Kidney (tissue), 14 donors: ENCODE data around the gene VAC14. TPM values are rescaled to one million over a fixed set of nuclear protein-coding genes. Genes with fewer than 3 reads are reported as not detected.

Experiments used
- DNase-seq, 5 donors: peaks; one replicate each; pipeline ENCODE4 v3.0.0-alpha.2; 2013 to 2020
- FAIRE-seq: peaks from 2 replicates; lab custom pipeline; 2012; peaks lifted over from hg19 to GRCh38; lab: Jason Lieb, UNC
- H3K27ac ChIP-seq, 2 donors: one replicate each; pipeline ENCODE4 v1.7.0; 2013; ENCODE audit warnings: low read depth in 2 of 2, low read length in 2 of 2, inconsistent platforms in 1 of 2
- H3K27me3 ChIP-seq: one replicate; pipeline ENCODE4 v1.7.1; 2013; ENCODE audit warnings: low read length, inconsistent platforms; ENCODE audit not compliant: control insufficient read depth, insufficient read depth
- H3K36me3 ChIP-seq, 3 donors: one replicate each; pipeline versions ENCODE4 v1.7.0 to v1.7.1; 2013; ENCODE audit warnings: low read length in 3 of 3, control low read depth in 1 of 3, inconsistent platforms in 1 of 3; ENCODE audit not compliant: insufficient read depth in 3 of 3, control insufficient read depth in 2 of 3
- H3K4me1 ChIP-seq, 3 donors: one replicate each; pipeline versions ENCODE4 v1.7.0 to v1.7.1; 2013; ENCODE audit warnings: low read length in 3 of 3, inconsistent platforms in 1 of 3, low read depth in 1 of 3; ENCODE audit not compliant: control insufficient read depth in 2 of 3, insufficient read depth in 2 of 3
- H3K4me3 ChIP-seq, 3 donors: one replicate each; pipeline versions ENCODE4 v1.7.0 to v1.8.1; 2013; ENCODE audit warnings: low read length in 3 of 3, control low read depth in 1 of 3, inconsistent platforms in 1 of 3
- H3K9ac ChIP-seq, 3 donors: one replicate each; pipeline versions ENCODE4 v1.7.0 to v1.7.1; 2013; ENCODE audit warnings: low read length in 3 of 3, control low read depth in 1 of 3, inconsistent platforms in 1 of 3
- H3K9me3 ChIP-seq, 3 donors: one replicate each; pipeline versions ENCODE4 v1.7.0 to v1.7.1; 2013; ENCODE audit warnings: low read length in 3 of 3, control low read depth in 1 of 3, inconsistent platforms in 1 of 3; ENCODE audit not compliant: control insufficient read depth in 2 of 3, insufficient read depth in 1 of 3
- intact Hi-C: fragments of 100-400 bp; cut with DNase I; formaldehyde crosslinking; loops from one replicate; pipeline ENCODE4 v1.11.1; 2022
- polyA plus RNA-seq: library from polyadenylated mRNA; stranded (reverse); fragments of 350-450 nt; fragmentation: Illumina TruSeq; extraction: RNeasy Lipid Tissue Mini Kit (QIAGEN cat#74804); gene quantifications from one replicate; pipeline ENCODE4 v1.2.3, GENCODE V29; 2014; ENCODE audit warnings: low read depth, low replicate concordance; ENCODE audit not compliant: insufficient read depth
- total RNA-seq: library from RNA; stranded (reverse); fragmentation: NEBNext Ultra II Directional; extraction: Animal tissue kit (Norgen Biotek cat#: 25700); gene quantifications from one replicate; pipeline ENCODE4 v1.2.1, GENCODE V29; 2021
- TF ChIP-seq, protein P1 (sequence below): IDR thresholded peaks from 3 replicates; pipeline ENCODE4 v1.5.1; 2012; ENCODE audit warnings: mild to moderate bottlenecking, moderate library complexity, borderline replicate concordance; ENCODE audit not compliant: insufficient read depth; ENCODE audit errors: extremely low read depth
- donor health status: control.
- donor health status: control.
- donor health status: control.
- donor health status: control.
- donor health status: control.
- donor health status: DM: yes; HTN: yes; CAD: no.
- donor health status: Normal renal cell carcinoma (clear cell type).

VAC14 gene
- total and polyA plus RNA-seq, 2 donors from 2014 or later: 36.8 to 41.9 TPM

DNA sequence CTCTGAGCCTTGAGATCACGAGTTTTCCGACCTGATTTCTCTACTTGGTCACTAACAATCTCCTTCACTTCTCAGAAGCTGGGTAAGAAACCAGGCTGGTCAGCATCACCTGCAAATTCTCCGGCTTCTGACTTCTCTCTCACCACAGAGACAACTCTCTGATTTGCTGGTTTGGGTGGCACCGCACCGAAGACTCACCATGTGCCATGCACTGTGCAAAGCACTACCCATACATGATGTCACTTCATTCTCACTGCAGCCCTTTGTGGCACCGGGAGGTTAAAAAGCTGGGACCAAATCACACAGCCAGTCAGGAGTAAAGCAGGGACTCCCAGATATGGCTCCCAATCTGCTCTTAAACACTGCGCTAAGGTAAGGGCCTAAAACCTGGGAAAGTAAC is 647 bp downstream of the VAC14 start:
- TF ChIP-seq, protein P1, sequence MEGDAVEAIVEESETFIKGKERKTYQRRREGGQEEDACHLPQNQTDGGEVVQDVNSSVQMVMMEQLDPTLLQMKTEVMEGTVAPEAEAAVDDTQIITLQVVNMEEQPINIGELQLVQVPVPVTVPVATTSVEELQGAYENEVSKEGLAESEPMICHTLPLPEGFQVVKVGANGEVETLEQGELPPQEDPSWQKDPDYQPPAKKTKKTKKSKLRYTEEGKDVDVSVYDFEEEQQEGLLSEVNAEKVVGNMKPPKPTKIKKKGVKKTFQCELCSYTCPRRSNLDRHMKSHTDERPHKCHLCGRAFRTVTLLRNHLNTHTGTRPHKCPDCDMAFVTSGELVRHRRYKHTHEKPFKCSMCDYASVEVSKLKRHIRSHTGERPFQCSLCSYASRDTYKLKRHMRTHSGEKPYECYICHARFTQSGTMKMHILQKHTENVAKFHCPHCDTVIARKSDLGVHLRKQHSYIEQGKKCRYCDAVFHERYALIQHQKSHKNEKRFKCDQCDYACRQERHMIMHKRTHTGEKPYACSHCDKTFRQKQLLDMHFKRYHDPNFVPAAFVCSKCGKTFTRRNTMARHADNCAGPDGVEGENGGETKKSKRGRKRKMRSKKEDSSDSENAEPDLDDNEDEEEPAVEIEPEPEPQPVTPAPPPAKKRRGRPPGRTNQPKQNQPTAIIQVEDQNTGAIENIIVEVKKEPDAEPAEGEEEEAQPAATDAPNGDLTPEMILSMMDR: no peak
- FAIRE-seq: no peak

DNA sequence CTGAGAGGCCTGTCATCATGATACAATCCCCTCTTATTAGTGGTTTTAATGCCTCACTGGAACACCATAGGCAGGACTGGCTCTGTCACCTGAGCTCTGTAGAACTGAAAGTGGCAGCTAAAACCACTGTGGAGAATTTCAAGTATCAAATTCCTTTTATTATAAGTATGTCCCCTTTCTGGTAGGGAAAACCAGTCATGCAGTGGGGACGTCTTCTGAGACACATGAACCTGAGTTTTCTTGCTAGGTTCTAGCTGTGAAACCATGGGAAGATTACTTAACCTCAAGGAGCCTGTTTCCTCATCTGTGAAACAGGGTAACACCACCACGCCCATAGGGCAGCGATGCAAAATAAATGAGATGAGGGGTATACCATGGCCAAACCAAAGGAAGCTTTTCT is 4.7 kb downstream of the VAC14 start:
- no peak overlapping the region for H3K27ac ChIP-seq
- no peak overlapping the region for H3K4me3 ChIP-seq
- no peaks in the 10 kb centered on the region for H3K9me3 ChIP-seq
- DNase-seq (no peak), FAIRE-seq (no peak)
- H3K36me3 ChIP-seq: no peaks in the 10 kb centered on the region
- intact Hi-C loops: no loop called here
- no peaks in the 10 kb centered on the region for H3K27me3 ChIP-seq
- no peak overlapping the region for H3K9ac ChIP-seq
- peaks cover 0 to 9% (median 0%) of the 10 kb centered on the region in 3 donors for H3K4me1 ChIP-seq
- TF ChIP-seq, protein P1: no peak

More for the DNA sequence above, 647 bp downstream of the VAC14 start:
- peaks cover 0 to 9% (median 0%) of the 10 kb centered on the region in 3 donors for H3K4me1 ChIP-seq
- H3K27me3 ChIP-seq: no peaks in the 10 kb centered on the region
- peak overlapping the region; percentile 59 to 95 (median 81) for H3K4me3 ChIP-seq
- peak overlapping the region; percentile 62 to 96 (median 74) for H3K9ac ChIP-seq
- H3K27ac ChIP-seq: no peak overlapping the region
- no peak for DNase-seq
- H3K36me3 ChIP-seq: no peaks in the 10 kb centered on the region
- H3K9me3 ChIP-seq: peaks cover 0 to 7% (median 0%) of the 10 kb centered on the region in 3 donors
- intact Hi-C loops: no loop called here

DNA sequence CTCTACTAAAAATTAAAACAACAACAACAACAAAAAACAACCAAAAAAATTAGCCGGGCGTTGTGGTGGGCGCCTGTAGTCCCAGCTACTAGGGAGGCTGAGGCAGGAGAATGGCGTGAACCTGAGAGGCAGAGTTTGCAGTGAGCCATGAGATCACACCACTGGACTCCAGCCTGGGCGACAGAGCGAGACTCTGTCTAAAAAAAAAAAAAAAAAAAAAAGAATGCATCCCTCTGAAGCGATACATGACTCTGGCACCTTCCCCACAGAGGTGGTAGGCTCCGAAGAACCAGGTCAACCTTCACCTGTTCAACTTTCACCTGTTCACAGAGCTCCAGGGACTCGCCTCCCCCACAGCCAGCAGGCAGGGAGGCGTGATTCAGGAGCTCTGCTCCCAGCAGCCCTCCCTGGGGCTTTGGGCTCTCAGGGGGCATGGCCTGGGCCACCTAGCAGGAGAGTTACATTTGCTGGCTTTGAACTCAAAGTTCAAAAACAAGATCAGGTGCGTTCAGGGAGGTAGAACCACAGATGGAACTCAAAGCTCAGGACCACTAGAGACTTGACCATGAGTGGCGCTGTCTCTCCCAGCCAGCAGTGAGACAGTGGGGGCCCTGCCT is 5.6 kb downstream of the VAC14 start:
- no peak for FAIRE-seq
- no peaks in the 10 kb centered on the region for H3K27me3 ChIP-seq
- TF ChIP-seq, protein P1: no peak
- H3K36me3 ChIP-seq: no peaks in the 10 kb centered on the region
- no peak for DNase-seq
- H3K4me3 ChIP-seq: no peak overlapping the region
- H3K9me3 ChIP-seq: no peaks in the 10 kb centered on the region
- H3K4me1 ChIP-seq: peaks cover 0 to 7% (median 0%) of the 10 kb centered on the region in 3 donors
- no peak overlapping the region for H3K9ac ChIP-seq
- intact Hi-C loops: no loop called here
- no peak overlapping the region for H3K27ac ChIP-seq
